ENCODE measurements around the gene PHF20.

PHF20 gene

GRCh38 chr20:35771689-35772562 lies at the start of gene PHF20:
Gene PHF20, plus strand, starts transcription at chr20:35772015. Its CDS starts 29,508 bp downstream, at chr20:35801523.
- no peak for TF ChIP-seq CTCF (IDR thresholded peaks at IDR 0.05)

- TF ChIP-seq CTCF (IDR thresholded peaks at IDR 0.05), result no peak
Observed at GRCh38 chr20:35724321-35725230, 47.2 kb upstream of the PHF20 start.

GRCh38 chr20:35726842-35727711 lies 44.7 kb upstream of the PHF20 start:
- no peak for TF ChIP-seq CTCF (IDR thresholded peaks at IDR 0.05)

GRCh38 chr20:35729283-35729807 lies 42.5 kb upstream of the PHF20 start:
- TF ChIP-seq CTCF (IDR thresholded peaks at IDR 0.05), result no peak

GRCh38 chr20:35729836-35730582 lies 41.8 kb upstream of the PHF20 start:
- no peak for TF ChIP-seq CTCF (IDR thresholded peaks at IDR 0.05)

- no peak for TF ChIP-seq CTCF (IDR thresholded peaks at IDR 0.05)
Observed at GRCh38 chr20:35730583-35731468, 41.0 kb upstream of the PHF20 start.
